Endothelial cell of umbilical vein (primary cell): Measurements from ENCODE around the gene SAPCD2. TPM values are rescaled to one million over a fixed set of nuclear protein-coding genes. Genes with fewer than 3 reads are reported as not detected.

Experiments used
- BruUV-seq: library from RNA; stranded (reverse); fragments of 400-500 nt; replicated peaks from 2 replicates; lab custom pipeline; 2021; lab: Mats Ljungman, UMichigan
- CTCF ChIA-PET: fragments of 300-600, 350-600 bp; sonication (Branson Sonifier 250); formaldehyde crosslinking; loops from one replicate; lab custom pipeline; 2021; ENCODE audit warnings: antibody characterized with exemption, inconsistent platforms; lab: Charles Lee
- POLR2A ChIA-PET: fragments of 300-600, 350-600 bp; sonication (Branson Sonifier 250); formaldehyde crosslinking; loops from one replicate; lab custom pipeline; 2021; ENCODE audit warnings: antibody characterized with exemption, inconsistent platforms; lab: Charles Lee
- DNase-seq: peaks from one replicate; pipeline ENCODE4 v3.0.0-alpha.2; 2011; ENCODE audit warnings: low read depth, low spot score
- FAIRE-seq: peaks from 2 replicates; lab custom pipeline; 2011; peaks lifted over from hg19 to GRCh38; lab: Jason Lieb, UNC
- H2AFZ ChIP-seq: 2 replicates; pipeline ENCODE4 v1.6.0; 2012; ENCODE audit warnings: low read depth, low read length, control low read depth, inconsistent platforms
- H3K27ac ChIP-seq: 2 replicates; pipeline ENCODE4 v1.5.1; 2011; ENCODE audit warnings: low read depth, mild to moderate bottlenecking, control low read depth, low read length, moderate library complexity; ENCODE audit not compliant: insufficient read depth
- H3K27me3 ChIP-seq, 2 experiments: 2 replicates each; pipeline versions ENCODE4 v1.6.0 to v1.6.1; 2011; ENCODE audit warnings: low read length in 2 of 2, mixed read lengths in 1 of 2; ENCODE audit not compliant: control insufficient read depth in 2 of 2, insufficient read depth in 2 of 2
- H3K36me3 ChIP-seq, 2 experiments: 2 replicates in 1 of 2; 3 replicates in 1 of 2; pipeline ENCODE4 v1.5.1; 2011; ENCODE audit warnings: low read length in 2 of 2, mild to moderate bottlenecking in 1 of 2, moderate library complexity in 1 of 2; ENCODE audit not compliant: control insufficient read depth in 2 of 2, insufficient read depth in 2 of 2; ENCODE audit errors: extremely low read depth in 1 of 2
- H3K4me1 ChIP-seq: 3 replicates; pipeline ENCODE4 v1.5.1; 2011; ENCODE audit warnings: mild to moderate bottlenecking, low read length; ENCODE audit not compliant: control insufficient read depth, insufficient read depth; ENCODE audit errors: extremely low read depth
- H3K4me2 ChIP-seq: 2 replicates; pipeline ENCODE4 v1.6.1; 2011; ENCODE audit warnings: low read length, control low read depth, mixed read lengths; ENCODE audit not compliant: insufficient read depth
- H3K4me3 ChIP-seq, 3 experiments: fragments of 200-600 bp in 1 of 3; sonication (generic), shearing (Covaris generic) in 1 of 3; replicated peaks in 1 of 3; 2 replicates each; pipeline ENCODE4 v1.5.1; 2011 to 2016; ENCODE audit warnings: control low read depth in 3 of 3, low read length in 3 of 3, mild to moderate bottlenecking in 2 of 3, inconsistent platforms in 1 of 3, low read depth in 1 of 3, moderate library complexity in 1 of 3; ENCODE audit not compliant: insufficient read depth in 1 of 3
- H3K79me2 ChIP-seq: 2 replicates; pipeline ENCODE4 v1.6.0; 2012; ENCODE audit warnings: low read length, inconsistent platforms; ENCODE audit not compliant: control insufficient read depth, insufficient read depth
- H3K9ac ChIP-seq: replicated peaks from 2 replicates; pipeline ENCODE3; 2011; ENCODE audit warnings: low read length, control low read depth; ENCODE audit not compliant: insufficient read depth; ENCODE audit errors: extremely low read depth
- H3K9me1 ChIP-seq: replicated peaks from 3 replicates; pipeline ENCODE4 v1.6.0; 2011; ENCODE audit warnings: mild to moderate bottlenecking, low read length; ENCODE audit not compliant: control insufficient read depth, insufficient read depth; ENCODE audit errors: extremely low read depth
- H3K9me3 ChIP-seq: replicated peaks from 2 replicates; pipeline ENCODE4 v1.5.1; 2012; ENCODE audit warnings: low read length, inconsistent platforms; ENCODE audit not compliant: control insufficient read depth, insufficient read depth
- H4K20me1 ChIP-seq: replicated peaks from 2 replicates; pipeline ENCODE3; 2011; ENCODE audit warnings: mild to moderate bottlenecking, low read length; ENCODE audit not compliant: control insufficient read depth, insufficient read depth; ENCODE audit errors: extremely low read depth
- CTCF ChIP-seq, 2 donors: IDR thresholded peaks; 1 replicate in 1 of 2; 2 replicates in 1 of 2; pipeline ENCODE4 v1.5.1; 2011; ENCODE audit warnings: low read length in 2 of 2, mild to moderate bottlenecking in 2 of 2, moderate library complexity in 2 of 2, control low read depth in 1 of 2, inconsistent platforms in 1 of 2, low read depth in 1 of 2; ENCODE audit not compliant: insufficient read depth in 1 of 2; ENCODE audit errors: extremely low read depth in 1 of 2
- EZH2 ChIP-seq: IDR thresholded peaks from 2 replicates; pipeline ENCODE4 v1.6.1; 2012; ENCODE audit warnings: borderline replicate concordance, low read depth, mild to moderate bottlenecking, moderate library complexity, low read length, inconsistent platforms; ENCODE audit not compliant: severe bottlenecking
- FOS ChIP-seq: IDR thresholded peaks from 2 replicates; pipeline ENCODE4 v1.6.1; 2011; ENCODE audit warnings: mild to moderate bottlenecking, low read length, moderate library complexity, borderline replicate concordance; ENCODE audit not compliant: insufficient read depth
- GATA2 ChIP-seq: IDR thresholded peaks from 2 replicates; pipeline ENCODE4 v1.7.0; 2011; ENCODE audit warnings: low read depth, mild to moderate bottlenecking, moderate library complexity, mixed read lengths, low read length; ENCODE audit not compliant: insufficient read length, insufficient read depth
- JUN ChIP-seq: IDR thresholded peaks from 2 replicates; pipeline ENCODE4 v1.6.1; 2011; ENCODE audit warnings: borderline replicate concordance, low read depth; ENCODE audit not compliant: insufficient read length, insufficient read depth
- MAX ChIP-seq: IDR thresholded peaks from 2 replicates; pipeline ENCODE4 v1.6.1; 2011; ENCODE audit not compliant: insufficient read depth, insufficient read length
- MYC ChIP-seq: IDR thresholded peaks from one replicate; pipeline ENCODE4 v1.6.1; 2011; ENCODE audit warnings: mild to moderate bottlenecking, low read depth, low read length
- POLR2A ChIP-seq: IDR thresholded peaks from 2 replicates; pipeline ENCODE4 v1.6.1; 2012; ENCODE audit warnings: low read depth, mild to moderate bottlenecking, control low read depth, low read length
- POLR2AphosphoS5 ChIP-seq: IDR thresholded peaks from 2 replicates; pipeline ENCODE4 v1.6.1; 2012; ENCODE audit warnings: low read depth, mild to moderate bottlenecking, control low read depth, low read length, moderate library complexity; ENCODE audit not compliant: insufficient read depth
- dilution Hi-C: fragments of 300-500 bp; cut with MboI; formaldehyde crosslinking; loops from one replicate; pipeline ENCODE4 v1.15.0; 2019; ENCODE audit warnings: low sequenced_read_pairs; ENCODE audit not compliant: extremely low pct_ligation_motif_present
- intact Hi-C: fragments of 100-400 bp; cut with micrococcal nuclease; formaldehyde crosslinking; loops from one replicate; pipeline ENCODE4 v1.10.0; 2022
- polyA plus RNA-seq, 4 experiments: library from polyadenylated mRNA; depleted of rRNA in 3 of 4; stranded (reverse) in 3 of 4; unstranded in 1 of 4; fragments of >200 nt; gene quantifications; 2 replicates each; pipeline versions ENCODE4 v1.2.1 to v1.2.3, GENCODE V29; 2011 to 2012; ENCODE audit warnings: missing spikeins in 1 of 4
- total RNA-seq: library from RNA; stranded (reverse); gene quantifications from 2 replicates; pipeline ENCODE4 v1.2.3, GENCODE V29; 2021

Gene SAPCD2
- total and polyA plus RNA-seq, 2 donors (not counting 3 experiments of a cell fraction or from before 2014, with no cell fraction given): 11.5 to 27.8 TPM

- intact Hi-C loops (no loop called here), dilution Hi-C loops (no loop called here)
- FAIRE-seq: no peak
- Histone ChIP-seq H3K9me3 (no peaks in the 10 kb centered on the region), H3K4me3 (peak overlapping the region in 1 of 3 experiments; percentile 88), H3K9me1 (no peaks in the 10 kb centered on the region), H3K27ac (no peak overlapping the region), H3K9ac (no peak overlapping the region), H4K20me1 (no peaks in the 10 kb centered on the region), H3K79me2 (peaks cover 6% of the 10 kb centered on the region), H3K4me1 (peaks cover 15% of the 10 kb centered on the region), H3K36me3 (peaks cover 0 to 32% of the 10 kb centered on the region in 2 experiments), H3K4me2 (no peak overlapping the region), H3K27me3 (no peaks in the 10 kb centered on the region), H2AFZ (no peak overlapping the region)
- TF ChIP-seq POLR2A: no peak
- no peak for TF ChIP-seq EZH2
- no peak for TF ChIP-seq GATA2
- ChIA-PET CTCF (interaction anchor here (3.7 kb wide), 1 partner anchor 12 kb away, joined by 29 read pairs; no protein-coding TSS in a partner anchor), POLR2A (no interaction called here)
- no TSS peak for BruUV-seq
- no peak for DNase-seq
These were observed 8.5 kb upstream of the SAPCD2 start for GRCh38 chr9:137078701-137079400.

- CTCF ChIA-PET: interaction anchor here (0.7 to 3.7 kb wide), 6 partner anchors 9 to 159 kb away, joined by 3 to 29 read pairs (median 10); partner anchors contain the start of genes MAN1B1 and NPDC1
- no peak overlapping the region for H3K27ac ChIP-seq
These were observed 7.7 kb upstream of the SAPCD2 start for GRCh38 chr9:137077758-137078693.

More at GRCh38 chr9:137077758-137078693, 7.7 kb upstream of the SAPCD2 start:
- H3K27me3 ChIP-seq: no peaks in the 10 kb centered on the region
- intact Hi-C loops: no loop called here
- H3K9ac ChIP-seq: peak overlapping the region; percentile 24
- FAIRE-seq: no peak
- H3K4me2 ChIP-seq: peak overlapping the region; percentile 42
- H3K36me3 ChIP-seq: peaks cover 0 to 31% of the 10 kb centered on the region in 2 experiments
- POLR2A ChIA-PET: no interaction called here
- H3K9me3 ChIP-seq: no peaks in the 10 kb centered on the region
- peak; percentile 12 for DNase-seq
- H4K20me1 ChIP-seq: no peaks in the 10 kb centered on the region
- TSS peak; percentile 16 for BruUV-seq
- no peaks in the 10 kb centered on the region for H3K9me1 ChIP-seq
- TF ChIP-seq EZH2 (no peak), CTCF (IDR thresholded peaks at IDR 0.05; ENCODE audit: extremely low read depth in 1 of 2, insufficient read depth in 1 of 2, low read depth in 1 of 2, low read length in 2 of 2) (no peak), MYC (no peak), POLR2AphosphoS5 (no peak), MAX (no peak), GATA2 (no peak), POLR2A (no peak), JUN (no peak), FOS (no peak)
- peaks cover 7% of the 10 kb centered on the region for H3K4me1 ChIP-seq
- dilution Hi-C loops: no loop called here
- peaks cover 6% of the 10 kb centered on the region for H3K79me2 ChIP-seq
- H3K4me3 ChIP-seq: peak overlapping the region; percentile 54 to 88 (median 60)
- peak overlapping the region; percentile 65 for H2AFZ ChIP-seq
